GM12892 (cell line): ENCODE data around the gene DYNLT1.
"Not testable (repeated sequence)": the region's sequence is repeated elsewhere in the genome, so short reads cannot be mapped to it uniquely, and the experiment has no call there.

Experiments
- POLR2A ChIP-seq: IDR thresholded peaks from 2 replicates; pipeline ENCODE4 v1.6.1; 2011; ENCODE audit warnings: low read depth, low read length, control low read depth
- POLR2AphosphoS5 ChIP-seq: IDR thresholded peaks from 2 replicates; pipeline ENCODE4 v1.6.1; 2011; ENCODE audit warnings: low read depth, low read length, control low read depth
- TAF1 ChIP-seq: IDR thresholded peaks from 2 replicates; pipeline ENCODE4 v1.6.1; 2011; ENCODE audit warnings: low read depth, mild to moderate bottlenecking, control low read depth, low read length, borderline replicate concordance

- TF ChIP-seq POLR2A, POLR2AphosphoS5, TAF1: not testable (repeated sequence)
Observed at GRCh38 chr6:158614606-158615005, 29.9 kb downstream of the DYNLT1 start.
